ENCODE measurements around the gene ANO9. TPM values are rescaled to one million over a fixed set of nuclear protein-coding genes. Genes with fewer than 3 reads are reported as not detected.

The ANO9 gene
- total RNA-seq, 1 experiment from 2014 or later, result 16.6 TPM

- Histone ChIP-seq H3K4me2 (ENCODE audit: low read length) (peak overlapping the region; percentile 65), H3K9me3 (ENCODE audit: low read length) (no peaks in the 10 kb centered on the region), H3K79me2 (ENCODE audit: low read length) (no peaks in the 10 kb centered on the region), H3K27ac (ENCODE audit: low read length) (no peak overlapping the region), H3F3A (ENCODE audit: low read length, unreplicated experiment) (no peaks in the 10 kb centered on the region), H3K9ac (ENCODE audit: low read length) (no peak overlapping the region; the same call in 1 of the 2 replicates), H4K20me1 (ENCODE audit: low read length) (no peaks in the 10 kb centered on the region), H3K36me3 (ENCODE audit: low read depth, low read length) (peaks cover 12% of the 10 kb centered on the region), H3K9me2 (replicated peaks; ENCODE audit: low read length) (no peaks in the 10 kb centered on the region), H3K4me1 (ENCODE audit: insufficient read depth, low read length) (peaks cover 7% of the 10 kb centered on the region; the same call in 1 of the 2 replicates), H2AFZ (ENCODE audit: low read length) (no peak overlapping the region), H3K27me3 (ENCODE audit: low read length) (no peaks in the 10 kb centered on the region), H3K4me3 (ENCODE audit: low read length) (peak overlapping the region; percentile 43; the same call in 1 of the 2 replicates)
- ChIA-PET POLR2A (ENCODE audit: unreplicated experiment) (interaction anchor here (0.5 to 0.7 kb wide), 7 partner anchors 10 to 169 kb away, joined by 3 to 7 read pairs (median 4); partner anchors contain the start of gene PHRF1), CTCF (interaction anchor here (0.6 to 1.5 kb wide), 7 partner anchors 10 to 319 kb away, joined by 3 to 10 read pairs (median 3); partner anchors contain the start of gene PTDSS2)
- TF ChIP-seq EZH2 (IDR thresholded peaks at IDR 0.05; ENCODE audit: low read length, unreplicated experiment) (no peak), EZH2phosphoT487 (IDR thresholded peaks at IDR 0.05; ENCODE audit: borderline replicate concordance, low read length) (no peak)
- TF ChIP-seq, protein P1, sequence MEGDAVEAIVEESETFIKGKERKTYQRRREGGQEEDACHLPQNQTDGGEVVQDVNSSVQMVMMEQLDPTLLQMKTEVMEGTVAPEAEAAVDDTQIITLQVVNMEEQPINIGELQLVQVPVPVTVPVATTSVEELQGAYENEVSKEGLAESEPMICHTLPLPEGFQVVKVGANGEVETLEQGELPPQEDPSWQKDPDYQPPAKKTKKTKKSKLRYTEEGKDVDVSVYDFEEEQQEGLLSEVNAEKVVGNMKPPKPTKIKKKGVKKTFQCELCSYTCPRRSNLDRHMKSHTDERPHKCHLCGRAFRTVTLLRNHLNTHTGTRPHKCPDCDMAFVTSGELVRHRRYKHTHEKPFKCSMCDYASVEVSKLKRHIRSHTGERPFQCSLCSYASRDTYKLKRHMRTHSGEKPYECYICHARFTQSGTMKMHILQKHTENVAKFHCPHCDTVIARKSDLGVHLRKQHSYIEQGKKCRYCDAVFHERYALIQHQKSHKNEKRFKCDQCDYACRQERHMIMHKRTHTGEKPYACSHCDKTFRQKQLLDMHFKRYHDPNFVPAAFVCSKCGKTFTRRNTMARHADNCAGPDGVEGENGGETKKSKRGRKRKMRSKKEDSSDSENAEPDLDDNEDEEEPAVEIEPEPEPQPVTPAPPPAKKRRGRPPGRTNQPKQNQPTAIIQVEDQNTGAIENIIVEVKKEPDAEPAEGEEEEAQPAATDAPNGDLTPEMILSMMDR (conservative IDR thresholded peaks at IDR 0.05; ENCODE audit: low read depth, low read length), result no peak; the same call in 1 of the 2 replicates
- no TSS peak for BruUV-seq (replicated peaks)
- peak; percentile 65 for ATAC-seq
- intact Hi-C loops (cut with micrococcal nuclease), result no loop called here
- DNase-seq, result peak; percentile 68
These were observed 34.8 kb downstream of the ANO9 start for GRCh38 chr11:406796-407650.

DNA sequence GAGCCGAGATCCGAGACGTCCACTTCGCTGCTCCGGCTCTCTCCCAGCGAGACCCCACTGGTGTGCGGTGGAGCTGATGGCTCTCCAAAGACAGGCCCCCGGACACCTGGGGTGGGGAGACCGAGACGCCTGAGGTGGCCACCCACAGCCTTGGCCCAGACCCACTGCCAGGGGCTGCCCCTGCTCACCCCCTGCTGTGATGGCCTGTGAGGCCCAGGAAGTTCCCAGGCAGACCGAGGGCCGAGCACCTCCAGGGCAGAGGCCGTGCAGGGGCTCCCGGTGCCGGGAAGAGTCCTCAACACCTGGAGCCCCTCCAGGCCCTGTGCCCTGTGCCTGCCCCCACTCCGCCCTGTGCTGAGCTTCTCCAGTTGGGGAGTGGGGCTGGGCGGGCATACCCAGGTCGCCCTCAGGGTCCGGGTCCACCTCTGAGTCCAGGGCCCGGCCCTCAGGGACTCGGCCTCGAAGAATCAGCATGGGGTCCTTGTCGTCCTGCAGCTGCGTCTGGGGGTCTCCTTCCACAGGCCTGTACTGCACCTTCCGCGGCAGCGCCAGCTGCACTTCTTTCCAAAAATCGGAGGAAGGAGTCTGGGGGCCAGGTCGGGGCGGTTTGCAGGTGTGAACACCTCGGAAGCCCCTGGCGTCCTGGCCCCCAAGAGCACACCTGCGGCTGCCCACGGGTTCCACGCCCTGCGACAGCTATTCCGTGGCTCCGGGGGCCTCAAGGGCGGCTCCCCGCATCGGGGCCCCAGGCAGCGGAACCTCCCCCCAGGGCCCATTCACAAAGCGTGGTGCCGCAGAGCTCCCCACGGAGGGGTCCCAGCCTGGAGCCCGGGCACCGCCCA, 35.6 kb downstream of the ANO9 start:
- peak overlapping the region; percentile 43; the same call in 1 of the 2 replicates for H3K4me3 ChIP-seq (ENCODE audit: low read length)

More for the DNA sequence above, 35.6 kb downstream of the ANO9 start:
- ChIA-PET CTCF (interaction anchor here (1.0 to 1.5 kb wide), 3 partner anchors 11 to 44 kb away, joined by 4 to 10 read pairs (median 5); partner anchors contain the start of gene PTDSS2), POLR2A (ENCODE audit: unreplicated experiment) (interaction anchor here (0.6 to 0.7 kb wide), 2 partner anchors 9 to 124 kb away, joined by 3 read pairs; no protein-coding TSS in a partner anchor)
- TF ChIP-seq EZH2 (IDR thresholded peaks at IDR 0.05; ENCODE audit: low read length, unreplicated experiment) (no peak), EZH2phosphoT487 (IDR thresholded peaks at IDR 0.05; ENCODE audit: borderline replicate concordance, low read length) (no peak)
- TF ChIP-seq, protein P1 (conservative IDR thresholded peaks at IDR 0.05; ENCODE audit: low read depth, low read length), result no peak
- no peaks in the 10 kb centered on the region for H3K9me3 ChIP-seq (ENCODE audit: low read length)
- no peak overlapping the region for H2AFZ ChIP-seq (ENCODE audit: low read length)
- peak overlapping the region; percentile 65 for H3K4me2 ChIP-seq (ENCODE audit: low read length)
- H3K9ac ChIP-seq (ENCODE audit: low read length), result no peak overlapping the region
- TSS peak; percentile 80 for BruUV-seq (replicated peaks)
- ATAC-seq (peak; percentile 20), DNase-seq (no peak)
- H3K4me1 ChIP-seq (ENCODE audit: insufficient read depth, low read length), result peaks cover 7% of the 10 kb centered on the region; the same call in 1 of the 2 replicates
- H3F3A ChIP-seq (ENCODE audit: low read length, unreplicated experiment), result no peaks in the 10 kb centered on the region
- H3K27me3 ChIP-seq (ENCODE audit: low read length), result no peaks in the 10 kb centered on the region
- intact Hi-C loops (cut with micrococcal nuclease), result no loop called here
- no peaks in the 10 kb centered on the region for H4K20me1 ChIP-seq (ENCODE audit: low read length)
- no peak overlapping the region for H3K27ac ChIP-seq (ENCODE audit: low read length)
- no peaks in the 10 kb centered on the region for H3K79me2 ChIP-seq (ENCODE audit: low read length)
- H3K36me3 ChIP-seq (ENCODE audit: low read depth, low read length), result peaks cover 12% of the 10 kb centered on the region
- H3K9me2 ChIP-seq (replicated peaks; ENCODE audit: low read length), result no peaks in the 10 kb centered on the region
